ENCODE data around the gene FYN.

Gene FYN

GRCh38 chr6:111747829-111748228 is 125.4 kb downstream of the FYN start:
- no peak for DNase-seq (ENCODE audit: low read depth)

GRCh38 chr6:111747396-111747795 is 125.9 kb downstream of the FYN start:
- DNase-seq (ENCODE audit: low read depth): no peak

DNA sequence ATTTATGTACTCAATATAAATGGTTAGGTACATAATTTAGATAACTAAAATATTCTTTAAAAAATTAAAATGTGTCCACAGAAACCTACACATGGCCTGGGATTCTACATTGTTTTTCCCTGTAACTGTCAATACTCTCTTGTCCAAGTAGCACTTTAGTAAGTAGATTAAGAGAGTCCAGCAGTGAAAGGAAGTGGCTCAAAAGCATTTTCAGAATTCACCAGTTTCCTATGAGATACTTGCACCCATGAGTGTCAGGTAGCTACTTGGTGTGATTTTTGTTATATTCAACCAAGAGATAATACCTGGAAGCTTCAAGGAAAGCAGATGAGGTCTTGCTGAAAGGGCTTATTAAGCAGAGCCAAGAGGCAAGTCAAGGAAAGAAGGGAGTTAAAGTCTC is 126.3 kb downstream of the FYN start:
- DNase-seq (ENCODE audit: low read depth): no peak

GRCh38 chr6:111745636-111746035 is 127.6 kb downstream of the FYN start:
- no peak for DNase-seq (ENCODE audit: low read depth)

DNA sequence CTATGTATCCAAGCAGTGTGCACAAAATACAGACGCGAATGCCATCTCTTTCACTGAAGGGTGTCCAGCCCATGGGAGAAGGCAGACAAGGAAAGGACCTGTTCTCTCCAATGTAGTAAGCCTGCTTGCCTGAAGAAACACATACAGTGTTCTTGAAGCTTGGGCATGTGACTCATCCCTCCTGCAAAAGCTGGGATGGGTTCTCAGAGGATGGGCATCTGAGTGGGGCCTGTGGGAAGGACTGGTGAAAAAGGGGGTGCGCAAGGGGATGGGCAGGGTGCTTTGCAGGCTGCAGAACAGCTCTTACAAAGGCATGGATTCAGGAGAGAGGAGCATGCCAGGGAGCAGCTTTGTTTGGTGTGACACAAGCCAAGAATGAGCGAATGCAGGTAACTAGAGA is 128.1 kb downstream of the FYN start:
- no peak for DNase-seq (ENCODE audit: low read depth)

GRCh38 chr6:111743862-111744692 is 129.2 kb downstream of the FYN start:
- no peak for DNase-seq (ENCODE audit: low read depth)

DNA sequence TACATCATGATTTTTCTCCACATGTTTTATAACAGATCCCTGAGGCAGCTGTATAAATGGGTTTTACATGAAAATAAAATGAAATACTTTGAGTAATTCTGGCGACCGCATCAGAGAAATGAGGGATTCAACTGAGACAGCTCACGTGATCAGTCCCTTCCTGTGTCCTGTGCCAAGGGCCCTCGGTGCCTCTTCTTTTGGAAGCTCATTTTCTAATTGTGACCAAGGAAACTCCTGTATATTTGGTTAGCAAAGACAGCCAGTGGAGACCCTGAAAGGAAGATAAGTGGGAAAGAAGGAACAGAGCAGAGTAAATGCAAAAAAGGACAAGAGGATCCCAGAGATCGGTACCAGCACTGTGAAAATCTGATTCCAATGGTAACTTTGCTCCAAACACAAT is 129.9 kb downstream of the FYN start:
- DNase-seq (ENCODE audit: low read depth): no peak

DNA sequence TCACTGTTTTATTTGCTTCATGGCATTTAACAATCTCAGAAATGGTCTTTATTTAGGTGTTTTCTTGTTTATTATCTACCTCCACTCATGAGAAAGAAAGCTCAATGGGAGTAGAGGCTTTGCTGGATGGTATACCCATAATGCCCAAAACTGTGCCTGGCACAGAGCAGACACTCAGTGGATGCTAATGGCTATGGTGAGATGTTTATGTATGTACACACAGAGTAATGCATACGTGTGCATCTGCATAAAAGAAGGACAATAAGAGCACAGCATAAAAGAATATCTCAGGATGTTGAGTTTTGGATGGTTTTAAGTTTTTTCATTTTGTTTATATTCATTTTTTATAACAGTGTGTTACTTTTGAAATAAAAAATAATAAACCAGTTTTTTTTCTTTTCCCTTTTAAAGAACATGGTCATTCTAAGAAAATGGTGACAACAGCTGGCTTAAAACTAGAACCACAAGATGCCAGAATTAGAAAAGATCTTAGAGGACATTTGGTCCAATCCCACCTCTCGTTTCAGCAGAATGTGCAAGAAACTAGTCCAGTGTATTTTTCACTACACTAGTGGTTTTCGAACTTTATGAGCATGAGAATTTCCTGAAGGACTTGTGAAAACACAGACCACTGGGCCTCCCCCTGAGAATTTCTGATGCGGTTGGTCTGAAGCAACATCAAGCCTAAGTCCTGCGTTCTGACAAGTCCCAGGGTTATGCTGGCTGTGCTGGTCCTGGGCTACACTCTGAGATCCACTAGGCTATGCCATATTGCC is 131.9 kb downstream of the FYN start:
- no peak for DNase-seq (ENCODE audit: low read depth)

GRCh38 chr6:111740506-111740905 is 132.7 kb downstream of the FYN start:
- DNase-seq (ENCODE audit: low read depth): no peak

DNA sequence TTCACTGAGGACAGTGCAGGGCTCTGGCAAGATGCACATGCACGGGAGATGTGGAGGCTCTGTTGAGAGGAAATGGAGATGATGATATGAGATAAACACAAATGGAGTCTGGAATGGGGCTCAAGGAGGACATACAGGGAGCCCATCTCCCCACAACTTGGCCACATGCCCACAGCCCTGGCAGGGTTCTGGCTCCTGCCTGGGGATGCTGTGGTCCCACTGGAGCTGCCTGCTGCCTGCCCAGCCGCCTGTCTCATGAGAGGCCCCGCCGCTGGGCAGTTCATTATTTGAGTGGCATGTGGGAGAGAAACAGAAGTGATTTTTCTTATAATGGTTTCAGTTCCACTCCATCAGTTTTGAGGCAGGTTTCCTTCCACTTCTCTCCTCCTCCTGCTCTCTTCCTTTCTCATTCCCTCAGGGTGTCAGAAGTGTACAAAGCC is 134.0 kb downstream of the FYN start:
- no peak for DNase-seq (ENCODE audit: low read depth)

DNA sequence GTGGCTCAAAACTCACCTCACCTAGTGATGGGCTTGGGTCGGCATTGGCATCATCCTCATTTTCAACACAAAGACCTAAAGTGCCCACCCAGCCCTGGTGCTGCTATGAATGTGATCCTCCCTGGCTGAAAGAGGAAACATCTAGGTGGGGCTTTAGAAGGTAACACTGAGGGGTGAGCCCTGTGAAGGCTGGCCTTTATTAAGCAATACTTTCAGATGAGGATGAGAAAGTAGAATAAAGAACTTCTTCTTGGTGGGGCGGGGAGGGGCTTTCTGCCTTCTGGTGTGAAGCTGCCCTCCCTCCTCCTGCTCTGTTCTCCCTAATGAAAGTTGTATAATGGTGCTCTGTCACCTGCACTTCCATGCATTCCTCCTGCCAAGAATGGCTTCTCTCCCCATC is 134.6 kb downstream of the FYN start:
- DNase-seq (ENCODE audit: low read depth): no peak

DNA sequence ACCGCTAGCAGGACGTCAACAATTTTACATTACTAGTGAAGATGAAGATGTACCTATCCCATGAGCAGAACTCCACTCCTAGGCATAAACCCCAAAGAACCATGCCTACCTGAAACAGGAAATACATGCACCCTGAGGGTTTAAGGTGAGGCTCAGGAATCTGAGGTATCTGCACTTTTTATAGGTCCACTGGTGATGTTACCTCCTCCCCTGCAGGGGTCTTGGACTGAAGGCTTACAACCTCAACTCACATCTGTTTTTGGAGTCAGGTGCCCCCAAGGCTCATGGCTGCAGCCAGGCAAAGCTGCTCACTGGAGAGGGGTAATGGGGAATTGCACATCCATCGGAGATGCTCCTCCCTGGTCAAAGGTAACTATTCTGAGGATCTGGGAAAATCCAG is 135.1 kb downstream of the FYN start:
- no peak for DNase-seq (ENCODE audit: low read depth)

- no peak for DNase-seq (ENCODE audit: low read depth)
Measured at GRCh38 chr6:111737065-111737521, 136.2 kb downstream of the FYN start.

- no peak for DNase-seq (ENCODE audit: low read depth)
Measured at GRCh38 chr6:111736005-111736608, 137.1 kb downstream of the FYN start.

DNA sequence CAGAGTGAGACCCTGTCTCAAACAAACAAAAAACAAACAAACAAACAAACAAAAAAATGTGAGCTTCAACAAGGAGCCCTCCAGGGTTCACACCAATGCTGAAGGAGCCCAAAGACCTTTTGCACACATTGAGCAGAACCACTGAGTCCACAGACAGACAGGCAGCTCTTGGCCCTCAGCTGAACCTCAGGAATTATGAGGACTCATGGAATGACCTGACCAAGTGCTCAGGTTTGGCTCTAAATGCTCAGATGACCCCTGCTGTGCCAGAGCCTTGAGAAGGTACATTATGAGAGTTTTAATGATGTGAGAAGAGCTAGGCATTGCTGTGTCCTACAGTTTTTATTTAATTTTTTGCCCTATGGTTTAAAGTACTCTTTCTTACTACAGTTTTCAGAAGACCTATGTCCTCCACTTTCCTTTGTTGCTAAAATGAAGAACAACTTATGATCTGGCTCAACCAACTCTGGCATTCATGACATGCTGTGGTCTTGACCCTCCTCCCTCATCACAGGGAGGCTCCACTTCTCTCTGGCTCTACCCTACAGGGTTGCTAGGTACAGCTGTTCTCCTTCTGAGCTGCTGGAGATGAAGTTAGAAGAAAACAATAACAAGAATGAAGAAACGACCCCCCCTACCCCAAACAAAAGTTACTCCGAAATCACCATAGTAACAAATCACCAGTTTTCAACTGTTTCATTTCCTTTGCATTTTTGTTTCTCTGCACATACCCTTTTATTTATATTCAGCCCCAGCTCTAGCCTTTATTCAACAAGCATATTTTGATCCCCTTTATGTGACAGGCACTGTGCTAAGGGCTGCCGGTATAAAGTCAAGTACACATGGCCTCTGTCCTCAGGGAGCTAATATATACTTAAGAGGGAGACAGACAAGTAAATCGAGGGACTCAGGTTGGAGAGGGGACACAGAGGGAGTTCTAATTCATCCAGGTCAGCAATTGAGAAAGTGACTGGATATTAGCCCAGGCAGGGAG is 138.9 kb downstream of the FYN start:
- DNase-seq (ENCODE audit: low read depth): no peak

DNA sequence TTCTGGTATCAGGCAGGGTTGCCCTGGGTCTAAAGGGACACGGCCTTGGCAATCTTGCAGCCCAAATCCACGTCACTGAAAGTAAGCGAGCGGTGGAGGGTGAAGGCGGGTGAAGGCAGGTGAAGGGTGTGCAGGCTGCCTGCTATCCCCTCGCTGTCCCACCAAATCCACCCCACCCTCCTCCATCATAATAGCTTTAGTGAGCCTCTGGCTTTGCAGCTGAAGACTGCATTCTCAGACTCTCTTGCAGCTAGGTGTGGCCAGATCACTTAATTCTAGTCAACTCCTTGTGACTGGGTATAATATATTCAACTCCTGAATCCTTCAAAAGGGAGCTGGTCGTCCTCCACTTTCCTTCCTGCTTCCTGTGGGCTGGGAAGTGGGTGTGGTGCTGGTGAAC is 140.9 kb downstream of the FYN start:
- DNase-seq (ENCODE audit: low read depth): no peak

GRCh38 chr6:111731456-111732195 is 141.6 kb downstream of the FYN start:
- no peak for DNase-seq (ENCODE audit: low read depth)

GRCh38 chr6:111730864-111731263 is 142.4 kb downstream of the FYN start:
- DNase-seq (ENCODE audit: low read depth): no peak

DNA sequence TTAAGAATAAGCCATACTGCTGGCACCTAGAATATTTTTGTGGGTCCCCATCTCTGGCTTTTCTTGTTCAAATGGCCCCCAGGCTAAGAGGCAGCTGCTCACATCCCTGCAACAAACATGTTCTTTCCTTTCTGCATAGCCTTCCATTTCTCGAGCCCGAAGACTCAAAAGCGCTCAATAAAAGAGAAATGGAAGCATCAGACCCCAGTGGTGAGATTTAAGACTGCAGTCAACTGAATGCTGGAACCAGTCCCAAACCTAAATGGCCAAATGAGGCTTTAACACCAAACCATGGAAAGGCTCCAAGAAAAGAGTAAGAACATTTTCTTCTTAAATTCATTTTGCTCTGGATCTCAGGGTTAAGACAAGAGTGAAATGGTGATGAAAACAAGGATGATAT is 145.4 kb downstream of the FYN start:
- DNase-seq (ENCODE audit: low read depth): no peak

GRCh38 chr6:111727041-111727440 is 146.2 kb downstream of the FYN start:
- DNase-seq (ENCODE audit: low read depth): no peak

All from stimulated activated CD8-positive, alpha-beta memory T cell treated with anti-CD3 and anti-CD28 coated beads, Interleukin-7, amount 100 ng/mL, for 24 hours (primary cell).